Left ventricle myocardium superior (tissue), 1 donor: ENCODE data around the gene AVL9. TPM values are rescaled to one million over a fixed set of nuclear protein-coding genes. Genes with fewer than 3 reads are reported as not detected.
A peak's percentile ranks its signal among the peaks of the same experiment; 100 is the strongest.
"Not testable (repeated sequence)": the region's sequence is repeated elsewhere in the genome, so short reads cannot be mapped to it uniquely, and the experiment has no call there.

ENCODE experiments used
- ATAC-seq: fragments of 200-7000 bp; cut with Tn5 transposase; one replicate; pipeline ENCODE4 v1.9.1; 2020; ENCODE audit warnings: mild to moderate bottlenecking, moderate library complexity
- DNase-seq: peaks from one replicate; pipeline ENCODE4 v3.0.0-alpha.2; 2020
- intact Hi-C: fragments of 100-400 bp; cut with micrococcal nuclease; formaldehyde crosslinking; loops from one replicate; pipeline ENCODE4 v1.11.0; 2022
- total RNA-seq: library from RNA; stranded (reverse); fragmentation: NEBNext Ultra II Directional; extraction: Animal tissue kit (Norgen Biotek cat#: 25700); gene quantifications from one replicate; pipeline ENCODE4 v1.2.1, GENCODE V29; 2021
- donor health status: DM: no; HTN: yes; CAD: no; lungs with severe emphysema.

AVL9 gene
- total RNA-seq, 1 donor from 2014 or later: 12.8 TPM

DNA sequence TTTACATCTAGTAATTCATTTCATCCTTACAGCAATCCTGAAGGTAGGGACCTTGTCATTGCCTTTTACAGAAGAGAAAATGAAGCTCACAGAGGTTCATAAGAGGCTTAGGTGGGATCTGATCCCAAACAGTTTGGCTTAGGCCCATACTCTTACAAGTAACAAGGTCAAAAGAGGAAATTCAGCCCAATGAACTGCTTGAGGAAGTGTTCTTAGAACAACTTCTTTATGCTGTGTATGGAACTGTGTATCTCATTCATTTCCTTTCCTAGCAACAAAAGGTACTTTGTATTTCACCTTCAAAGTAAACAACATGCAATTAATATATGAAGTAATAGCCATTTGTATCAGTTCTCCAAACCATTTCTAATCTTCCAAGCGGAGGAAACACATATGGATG lies 79.3 kb downstream of the AVL9 start:
- no peak for DNase-seq
- intact Hi-C loops: no loop called here
- ATAC-seq: no peak

DNA sequence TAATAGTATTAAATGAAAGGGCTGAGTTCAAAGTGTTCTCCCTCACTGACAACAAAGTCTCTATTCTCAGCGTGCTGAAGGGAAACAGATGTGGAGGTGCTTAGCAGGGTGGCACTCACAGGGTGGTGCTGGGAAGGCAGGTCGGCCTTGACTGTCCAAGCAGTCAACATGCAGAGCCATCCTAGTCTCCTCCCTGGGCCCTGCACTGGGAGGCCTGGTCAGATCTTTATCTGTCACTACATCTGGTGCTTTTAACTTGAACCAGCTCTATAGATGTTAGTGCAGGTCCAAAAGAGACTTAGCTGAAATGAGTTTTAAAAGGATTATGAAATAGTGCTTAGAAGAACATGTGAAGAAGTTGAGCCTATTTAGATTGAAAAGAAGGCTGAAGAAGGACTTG lies 82.1 kb downstream of the AVL9 start:
- DNase-seq (no peak), ATAC-seq (no peak)
- intact Hi-C loops: no loop called here

DNA sequence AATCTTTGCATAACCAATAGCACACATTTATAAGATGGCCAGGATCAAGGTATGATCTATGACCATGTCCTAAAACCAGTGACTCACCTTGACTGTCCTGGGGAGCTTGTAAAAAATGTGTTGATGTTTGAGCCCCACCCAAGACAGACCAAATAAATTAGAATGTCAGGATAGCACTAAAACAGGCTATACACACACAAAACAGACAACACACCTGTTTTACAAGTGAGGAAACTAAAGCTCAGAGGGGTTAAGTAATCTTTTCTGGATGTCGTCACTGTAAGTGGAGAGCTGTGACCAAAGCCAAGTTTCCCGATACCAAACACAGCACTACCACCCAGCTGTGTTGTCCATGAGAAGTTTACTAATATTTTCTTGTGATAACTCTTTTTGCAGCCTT lies 84.5 kb downstream of the AVL9 start:
- peak; percentile 52 for ATAC-seq
- no peak for DNase-seq
- intact Hi-C loops: no loop called here

DNA sequence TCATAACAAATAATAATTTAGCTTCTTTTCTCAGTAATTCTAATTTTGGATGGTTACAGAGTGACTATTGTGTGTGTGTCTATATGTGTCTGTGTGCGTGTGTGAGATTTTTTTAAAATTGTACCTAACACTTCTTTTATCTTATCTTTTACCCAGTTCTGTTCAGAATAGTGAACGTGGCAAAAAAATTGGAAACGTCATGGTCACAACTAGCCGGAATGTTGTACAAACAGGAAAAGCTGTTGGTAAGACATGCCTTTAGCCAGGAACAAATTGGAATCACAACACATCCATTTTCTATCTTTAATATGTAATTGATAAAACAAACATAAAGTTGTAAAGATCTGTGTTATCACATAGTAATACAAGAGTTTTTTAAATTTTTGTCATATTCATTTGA lies 85.4 kb downstream of the AVL9 start:
- DNase-seq: no peak
- intact Hi-C loops: no loop called here
- ATAC-seq: no peak

DNA sequence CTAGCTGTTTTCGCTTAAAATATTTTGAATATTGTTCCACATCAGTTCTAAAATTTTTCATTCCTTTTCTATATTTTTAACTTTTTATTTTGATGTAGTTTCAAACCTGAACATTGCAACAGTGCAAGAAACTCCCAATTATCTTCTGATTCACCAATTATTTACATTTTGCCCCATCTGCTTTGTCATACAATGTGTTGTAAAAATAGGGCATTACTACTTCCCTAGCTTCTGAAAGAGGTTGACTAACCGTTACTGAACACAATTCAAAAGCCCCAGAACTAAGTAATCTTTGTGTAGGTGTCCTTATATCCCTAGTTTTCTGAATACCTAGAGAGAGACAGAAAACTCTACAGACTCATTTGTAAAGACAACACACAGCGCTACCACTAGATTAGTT lies 86.7 kb downstream of the AVL9 start:
- no peak for ATAC-seq
- DNase-seq: no peak
- intact Hi-C loops: no loop called here

DNA sequence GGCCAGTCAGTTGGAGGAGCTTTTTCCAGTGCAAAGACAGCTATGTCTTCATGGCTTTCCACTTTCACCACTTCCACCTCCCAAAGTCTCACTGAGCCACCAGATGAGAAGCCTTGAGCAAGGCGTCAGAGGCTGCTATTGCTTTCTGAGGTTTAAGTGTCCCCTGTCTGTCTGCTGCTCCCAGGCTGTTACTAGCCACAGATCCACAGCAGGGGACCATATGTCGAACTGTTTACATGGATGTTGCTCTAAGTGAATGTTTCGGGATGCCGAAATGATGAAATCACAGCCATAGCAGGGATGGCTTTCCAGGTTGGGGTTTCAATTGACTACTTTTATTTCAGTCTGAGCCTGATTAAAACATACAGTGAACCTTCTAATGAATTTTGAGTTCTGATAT lies 88.5 kb downstream of the AVL9 start:
- DNase-seq (no peak), ATAC-seq (no peak)
- intact Hi-C loops: no loop called here

DNA sequence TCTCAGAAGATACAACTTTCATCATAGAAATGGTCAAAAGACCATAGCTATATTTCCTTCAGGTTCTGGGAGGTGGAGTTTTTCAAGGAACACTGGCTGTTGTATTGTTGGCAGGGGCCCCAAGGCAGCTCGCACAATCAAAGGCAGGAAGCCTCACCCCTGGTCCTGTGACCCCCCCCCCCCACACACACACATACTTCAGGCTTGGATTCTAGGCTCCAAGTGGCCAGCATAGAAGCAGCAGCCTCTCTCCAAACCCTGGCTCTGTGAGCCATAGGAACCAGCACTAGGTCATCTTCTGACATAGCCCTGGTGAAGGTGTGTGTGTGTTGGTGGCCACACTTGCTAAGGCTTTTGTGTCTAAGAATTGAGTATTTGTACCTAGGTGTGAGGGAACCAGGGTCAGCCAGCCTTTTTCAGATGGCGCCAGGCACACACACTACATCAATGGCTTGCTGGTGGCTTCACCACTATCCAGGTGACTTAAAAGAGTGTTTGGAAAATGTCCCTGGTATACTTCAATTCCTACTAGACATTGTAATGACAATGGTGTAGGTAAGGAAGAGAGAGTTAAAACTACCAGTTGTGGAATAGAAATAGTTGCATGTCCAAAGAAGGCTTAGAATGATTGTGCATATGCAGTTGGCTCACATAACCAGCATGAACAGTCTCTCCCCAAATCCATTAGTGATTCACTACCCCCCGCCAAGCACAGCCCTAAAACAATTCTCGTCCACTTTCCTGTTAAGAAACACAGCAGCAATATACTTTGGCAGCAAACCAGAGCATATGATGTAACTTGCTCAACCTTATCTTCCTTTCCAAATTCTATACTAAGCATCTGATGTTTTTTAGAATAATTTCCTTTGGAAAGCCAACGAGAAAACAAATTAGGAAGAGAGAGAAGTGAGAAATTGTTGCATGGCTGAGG lies 91.3 kb downstream of the AVL9 start:
- ATAC-seq: peak; percentile 60
- intact Hi-C loops: no loop called here
- DNase-seq: peak; percentile 44

DNA sequence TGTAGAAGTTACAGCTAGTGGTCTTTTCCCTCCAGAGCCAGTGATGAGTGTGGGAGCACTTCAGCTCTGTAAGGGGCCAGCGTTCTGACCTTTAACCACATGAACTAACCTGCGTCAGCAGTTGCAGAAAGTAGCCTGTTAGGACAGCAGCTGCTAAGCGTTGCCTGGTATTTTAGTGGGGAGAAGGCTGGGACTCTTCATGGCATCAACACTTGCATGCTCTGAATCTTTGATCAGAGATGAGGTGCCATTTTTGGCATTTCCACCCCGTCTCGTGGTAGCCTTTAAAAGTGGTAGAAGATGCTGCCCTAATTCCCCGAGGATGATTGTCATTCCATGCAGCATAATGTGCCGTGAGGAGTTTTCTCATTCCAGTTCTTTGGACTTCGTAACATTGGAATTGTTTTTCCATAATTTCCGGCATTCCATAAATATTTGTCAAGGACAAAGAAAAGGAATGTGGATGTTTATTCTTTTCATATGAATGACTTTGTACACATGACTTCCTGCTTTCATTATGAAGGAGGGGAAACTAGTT lies 92.2 kb downstream of the AVL9 start:
- ATAC-seq (peak; percentile 81), DNase-seq (no peak)
- intact Hi-C loops: no loop called here

DNA sequence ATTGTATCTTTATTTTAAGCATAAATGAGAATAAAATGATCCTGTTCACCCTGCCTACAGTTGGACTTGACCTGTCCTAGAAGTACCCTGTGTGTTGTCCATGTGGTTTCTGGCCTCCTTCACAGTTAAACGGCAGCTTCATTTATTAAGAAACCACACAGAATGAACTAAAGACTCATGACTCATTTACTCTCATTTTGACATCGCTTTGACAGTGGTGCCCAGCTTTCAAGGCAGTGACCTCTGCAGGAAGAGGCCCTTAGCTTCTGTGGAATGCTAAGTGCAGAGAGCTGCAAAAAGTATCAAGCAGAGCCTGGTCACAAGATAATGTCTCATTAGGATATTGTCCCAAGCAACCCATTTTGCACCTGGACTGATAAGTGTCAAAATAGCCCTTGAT lies 93.4 kb downstream of the AVL9 start:
- no peak for DNase-seq
- ATAC-seq: peak; percentile 52
- intact Hi-C loops: no loop called here

DNA sequence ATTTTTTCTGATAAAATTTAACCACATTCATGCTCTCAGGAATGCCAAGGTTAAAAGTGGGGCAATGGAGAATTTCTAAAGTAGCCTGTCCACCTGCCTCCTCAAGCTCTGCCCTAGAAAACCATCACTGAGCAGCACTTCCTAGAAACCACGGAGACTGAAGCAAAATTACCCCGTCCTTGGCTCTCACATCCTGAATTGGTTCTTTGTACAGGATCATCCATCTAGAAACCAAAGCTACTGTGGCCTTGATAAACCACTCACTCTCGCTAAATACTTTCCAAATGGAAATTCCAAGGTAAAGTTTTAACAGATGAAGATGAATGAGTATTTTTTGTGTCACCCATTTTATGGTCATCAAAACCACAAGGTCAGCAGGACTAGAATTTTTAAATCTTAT lies 96.6 kb downstream of the AVL9 start:
- no peak for ATAC-seq
- intact Hi-C loops: no loop called here
- no peak for DNase-seq

DNA sequence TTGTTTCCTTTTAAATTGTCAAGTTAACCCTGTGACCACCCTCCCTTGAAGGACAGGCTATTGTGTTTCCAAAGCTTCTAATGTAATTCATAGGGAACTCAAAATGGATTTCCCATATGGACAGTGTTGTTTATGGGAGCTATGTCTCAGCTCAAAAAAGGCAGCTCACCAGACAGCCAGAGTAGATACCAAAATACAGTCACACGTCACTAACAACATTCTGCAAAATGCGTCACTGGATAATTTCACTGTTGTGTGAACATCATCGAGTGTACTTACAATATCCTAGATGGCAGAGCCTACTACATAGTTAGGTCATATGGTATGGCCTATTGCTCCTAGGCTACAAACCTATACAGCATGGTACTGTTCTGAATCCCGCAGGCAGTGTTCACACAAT lies 97.4 kb downstream of the AVL9 start:
- ATAC-seq (no peak), DNase-seq (no peak)
- intact Hi-C loops: no loop called here

DNA sequence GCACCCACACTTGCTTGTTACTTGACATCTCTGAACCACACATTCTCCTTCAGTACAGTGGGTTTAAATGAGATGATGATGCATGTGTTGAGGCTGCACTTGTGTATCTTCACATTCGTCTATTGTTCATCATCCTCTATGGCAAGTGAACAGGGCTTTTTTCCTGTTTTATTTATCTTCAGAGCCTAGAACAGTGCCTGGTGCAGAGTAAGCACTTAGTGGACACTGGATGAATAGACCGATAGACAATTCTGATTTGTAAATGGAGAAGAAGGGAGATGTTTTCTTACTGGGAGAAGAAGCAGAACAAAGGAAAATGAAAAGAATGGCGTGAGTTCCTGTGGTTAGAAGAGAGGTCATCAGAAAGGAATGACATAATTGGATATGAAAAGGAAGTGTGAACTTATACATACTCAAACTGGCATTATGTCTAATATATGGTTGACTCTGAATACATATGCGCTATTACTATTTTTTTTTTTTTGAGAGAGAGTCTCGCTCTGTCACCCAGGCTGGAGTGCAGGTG lies 99.7 kb downstream of the AVL9 start:
- intact Hi-C loops: no loop called here
- no peak for ATAC-seq
- DNase-seq: no peak

DNA sequence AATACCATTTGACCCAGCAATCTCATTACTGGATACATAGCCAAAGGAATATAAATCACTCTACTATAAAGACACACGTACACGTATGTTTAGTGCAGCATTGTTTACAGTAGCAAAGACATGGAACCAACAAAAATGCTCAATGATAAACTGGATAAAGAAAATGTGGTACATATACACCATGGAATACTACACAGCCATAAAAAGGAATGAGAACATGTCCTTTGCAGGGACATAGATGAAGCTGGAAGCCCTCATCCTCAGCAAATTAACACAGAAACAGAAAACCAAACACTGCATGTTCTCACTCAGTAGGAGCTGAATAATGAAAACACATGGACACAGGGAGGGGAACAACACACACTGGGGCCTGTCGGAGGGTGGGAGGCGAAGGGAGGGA lies 105.9 kb downstream of the AVL9 start:
- intact Hi-C loops, DNase-seq, ATAC-seq: not testable (repeated sequence)

DNA sequence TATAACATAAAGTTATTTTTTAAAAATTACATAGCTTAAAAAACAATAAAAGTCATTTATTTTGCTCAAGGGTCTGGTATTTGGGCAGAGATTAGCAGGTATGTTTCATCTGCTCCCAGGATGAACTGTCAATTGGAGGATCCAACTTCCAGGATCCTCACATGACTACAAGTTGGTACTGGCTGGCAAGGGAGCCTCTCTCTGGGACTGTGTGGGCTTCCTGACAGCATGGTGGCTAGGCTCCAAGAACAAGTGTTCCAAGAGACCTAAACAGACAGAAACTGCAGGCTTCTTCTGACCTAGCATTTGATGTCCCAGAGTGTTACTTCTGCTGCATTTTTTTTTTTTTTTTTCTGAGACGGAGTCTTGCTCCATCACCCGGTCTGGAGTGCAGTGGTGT lies 107.2 kb downstream of the AVL9 start:
- intact Hi-C loops: no loop called here
- peak; percentile 70 for ATAC-seq
- no peak for DNase-seq

DNA sequence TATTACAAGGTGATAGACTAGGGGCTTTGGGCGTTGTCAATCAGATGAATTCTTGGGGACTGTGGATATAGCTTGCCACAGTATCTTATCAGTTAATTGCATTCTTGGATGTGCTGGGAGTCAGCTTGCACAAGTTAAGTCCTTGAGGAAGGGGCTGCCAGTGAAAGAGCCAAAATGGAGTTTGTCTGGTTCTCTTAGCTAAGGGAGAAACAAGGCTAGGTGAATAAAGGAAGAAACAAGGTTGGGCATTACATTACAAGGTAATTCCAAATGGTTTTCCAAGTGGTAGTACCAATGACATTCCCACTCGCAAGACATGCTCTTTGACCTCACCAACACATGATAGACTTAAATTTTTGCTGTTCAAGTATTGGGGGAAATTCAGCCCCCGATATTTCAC lies 108.2 kb downstream of the AVL9 start:
- intact Hi-C loops, ATAC-seq, DNase-seq: not testable (repeated sequence)

DNA sequence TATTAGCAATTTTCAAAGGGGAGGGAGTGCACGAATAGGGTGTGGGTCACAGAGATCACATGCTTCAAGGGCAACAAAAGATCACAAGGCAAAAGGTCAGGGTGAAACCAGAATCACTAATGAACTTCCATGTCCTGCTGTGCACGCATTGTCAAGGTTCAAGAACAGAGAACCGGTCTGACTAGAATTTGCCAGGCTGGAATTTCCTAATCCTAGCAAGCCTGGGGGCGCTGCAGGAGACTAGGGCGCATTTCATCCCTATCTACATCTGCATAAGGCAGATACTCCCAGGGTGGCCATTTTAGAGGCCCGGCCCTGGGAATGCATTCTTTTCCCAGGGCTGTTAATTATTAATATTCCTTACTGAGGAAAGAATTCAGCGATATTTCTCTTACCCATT lies 108.8 kb downstream of the AVL9 start:
- intact Hi-C loops, ATAC-seq, DNase-seq: not testable (repeated sequence)

DNA sequence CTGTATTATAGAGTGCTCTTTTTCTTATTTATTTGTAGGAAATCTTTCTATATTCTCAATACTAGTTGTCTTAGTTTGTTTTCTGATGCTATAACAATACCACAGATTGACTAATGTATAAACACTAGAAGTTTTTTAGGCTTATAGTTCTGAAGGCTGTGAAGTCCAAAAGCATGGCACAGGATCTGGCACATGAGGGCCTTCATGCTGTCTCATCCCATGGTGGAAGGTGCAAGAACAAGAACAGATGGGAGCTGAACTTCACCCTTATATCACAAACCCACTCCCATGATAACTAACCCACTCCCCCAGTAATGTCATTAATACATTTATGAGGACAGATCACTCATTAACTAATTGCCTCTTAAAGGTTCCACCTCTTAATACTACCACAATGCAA lies 109.7 kb downstream of the AVL9 start:
- ATAC-seq (no peak), DNase-seq (no peak)
- intact Hi-C loops: no loop called here

DNA sequence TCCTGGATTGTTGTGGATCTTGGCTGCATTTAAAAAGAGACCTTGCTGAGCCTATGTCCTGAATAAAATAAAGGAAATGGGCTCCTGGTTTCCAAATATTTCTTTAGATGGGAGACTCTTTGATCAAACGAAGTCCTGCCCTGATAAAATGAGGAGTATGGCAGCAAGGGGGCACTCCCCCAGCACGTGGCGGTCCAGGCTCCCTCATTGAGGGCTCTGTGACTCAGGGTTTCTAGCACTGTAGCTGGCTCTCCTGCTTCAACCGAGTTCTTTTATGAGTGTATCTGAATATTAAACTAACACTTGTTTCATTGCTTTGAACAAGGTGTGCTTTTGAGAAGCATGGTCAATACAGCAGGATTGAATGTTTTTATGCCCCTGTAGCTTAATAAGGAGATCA lies 114.2 kb downstream of the AVL9 start:
- DNase-seq: no peak
- intact Hi-C loops: no loop called here
- no peak for ATAC-seq

DNA sequence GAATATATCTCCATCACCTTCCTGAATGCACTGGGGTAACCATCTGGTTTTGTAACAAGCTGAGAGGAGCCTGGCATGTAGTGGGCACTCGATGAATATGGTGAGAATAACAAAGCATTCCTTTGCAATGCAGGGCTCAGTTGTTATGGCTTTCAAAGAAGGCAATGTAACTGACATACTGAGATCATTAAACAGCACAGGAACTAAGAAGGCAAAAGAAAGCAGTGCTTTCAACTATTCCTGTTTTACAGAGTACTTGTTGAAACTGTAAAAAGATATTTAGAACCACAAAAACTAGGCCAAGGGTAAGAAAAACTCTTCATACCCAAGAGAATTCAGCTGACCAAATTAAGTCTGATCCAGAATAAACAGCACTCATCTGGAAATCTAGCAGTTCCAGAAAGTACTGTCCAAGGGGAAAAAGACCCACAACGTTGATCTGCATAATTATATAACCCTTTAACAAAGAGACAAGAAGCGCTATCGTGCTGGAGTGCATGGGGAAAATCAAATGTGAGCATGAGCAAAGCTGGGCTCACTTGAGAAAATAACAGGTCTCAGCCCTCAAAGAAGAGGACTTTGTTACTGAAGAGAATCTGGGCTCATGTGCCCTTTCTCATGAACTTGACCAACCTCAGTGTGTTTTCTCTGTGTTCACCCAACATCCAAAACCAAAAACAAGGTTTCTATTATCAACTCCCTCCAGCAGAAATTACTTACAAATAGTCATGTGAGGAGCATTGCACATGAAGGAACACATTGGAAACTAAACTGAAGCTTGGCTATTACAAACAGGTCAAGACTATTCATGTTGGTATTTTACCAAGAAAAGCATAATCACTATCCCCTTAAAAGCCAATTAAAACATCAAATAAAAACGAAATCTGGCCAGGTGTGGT lies 116.2 kb downstream of the AVL9 start:
- no peak for DNase-seq
- intact Hi-C loops: no loop called here
- ATAC-seq: peak; percentile 88

DNA sequence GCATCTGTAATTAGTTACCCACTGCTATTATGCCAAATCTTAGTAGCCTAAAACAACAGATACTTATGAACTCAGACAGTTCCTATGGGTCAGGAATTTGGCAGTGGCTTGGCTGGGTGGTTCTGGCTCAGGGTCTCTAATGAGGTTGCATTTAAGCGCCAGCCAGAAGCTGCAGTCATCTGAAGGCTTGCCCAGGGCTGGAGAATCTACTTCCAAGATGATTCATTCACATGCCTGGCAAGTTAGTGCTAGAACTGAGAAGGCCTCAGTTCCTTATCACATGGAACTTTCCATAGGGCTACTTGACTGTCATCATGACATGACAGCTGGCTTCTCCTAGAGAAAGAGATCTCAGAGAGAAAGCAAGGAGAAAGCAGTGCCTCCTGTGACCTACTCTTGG lies 121.3 kb downstream of the AVL9 start:
- intact Hi-C loops: no loop called here
- DNase-seq (peak; percentile 60), ATAC-seq (peak; percentile 94)
